Measurements from ENCODE around the gene NIN. TPM values are rescaled to one million over a fixed set of nuclear protein-coding genes. Genes with fewer than 3 reads are reported as not detected.

Gene NIN
- total RNA-seq, 4 donors from 2014 or later = 30.2 to 43.1 (median 38.6) TPM

DNA sequence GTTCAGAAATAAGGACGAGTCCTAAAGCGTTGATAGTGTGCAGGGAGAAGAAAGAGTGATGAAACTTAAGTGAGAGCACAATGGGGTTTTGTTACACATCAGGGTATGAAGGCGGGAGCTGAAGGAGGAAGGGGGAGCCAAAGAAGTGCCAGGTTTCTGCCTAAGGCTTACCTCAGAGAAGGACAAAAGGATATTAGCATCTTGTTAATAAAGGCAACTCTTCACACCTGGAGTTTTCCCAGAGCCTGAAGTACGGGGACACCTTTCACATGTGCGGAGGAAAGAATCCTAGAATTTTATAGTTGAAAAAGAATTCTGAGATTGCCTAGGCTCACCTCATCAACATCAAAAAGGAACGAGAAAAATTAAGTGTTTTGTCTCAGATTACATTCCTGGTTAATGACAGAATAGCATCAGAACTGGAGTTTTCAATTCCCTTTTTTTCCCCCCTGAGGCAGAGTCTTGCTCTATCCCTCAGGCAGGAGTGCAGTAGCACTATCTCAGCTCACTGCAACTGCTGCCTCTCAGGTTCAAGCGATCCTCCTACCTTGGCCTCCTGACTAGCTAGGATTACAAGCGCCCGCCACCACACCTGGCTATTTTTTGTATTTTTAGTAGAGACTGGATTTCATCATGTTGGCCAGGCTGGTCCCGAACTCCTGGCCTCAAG is 160.6 kb downstream of the NIN start:
- peaks cover 0 to 20% (median 0%) of the 10 kb centered on the region in 3 donors for H3K4me1 ChIP-seq
- H3K27me3 ChIP-seq = no peaks in the 10 kb centered on the region
- no peak overlapping the region for H3K27ac ChIP-seq
- 81 to 83% methylated on average over 7 of the region's 10 CpGs for WGBS, 2 donors (ENCODE audit: low coverage in 1 of 2)
- no peak for ATAC-seq
- no peaks in the 10 kb centered on the region for H3K9me3 ChIP-seq
- no peak for TF ChIP-seq POLR2AphosphoS5 (IDR thresholded peaks at IDR 0.05)
- TF ChIP-seq EP300 (IDR thresholded peaks at IDR 0.05) = no peak
- no peak for TF ChIP-seq POLR2A (IDR thresholded peaks at IDR 0.05)
- TF ChIP-seq, protein P1, sequence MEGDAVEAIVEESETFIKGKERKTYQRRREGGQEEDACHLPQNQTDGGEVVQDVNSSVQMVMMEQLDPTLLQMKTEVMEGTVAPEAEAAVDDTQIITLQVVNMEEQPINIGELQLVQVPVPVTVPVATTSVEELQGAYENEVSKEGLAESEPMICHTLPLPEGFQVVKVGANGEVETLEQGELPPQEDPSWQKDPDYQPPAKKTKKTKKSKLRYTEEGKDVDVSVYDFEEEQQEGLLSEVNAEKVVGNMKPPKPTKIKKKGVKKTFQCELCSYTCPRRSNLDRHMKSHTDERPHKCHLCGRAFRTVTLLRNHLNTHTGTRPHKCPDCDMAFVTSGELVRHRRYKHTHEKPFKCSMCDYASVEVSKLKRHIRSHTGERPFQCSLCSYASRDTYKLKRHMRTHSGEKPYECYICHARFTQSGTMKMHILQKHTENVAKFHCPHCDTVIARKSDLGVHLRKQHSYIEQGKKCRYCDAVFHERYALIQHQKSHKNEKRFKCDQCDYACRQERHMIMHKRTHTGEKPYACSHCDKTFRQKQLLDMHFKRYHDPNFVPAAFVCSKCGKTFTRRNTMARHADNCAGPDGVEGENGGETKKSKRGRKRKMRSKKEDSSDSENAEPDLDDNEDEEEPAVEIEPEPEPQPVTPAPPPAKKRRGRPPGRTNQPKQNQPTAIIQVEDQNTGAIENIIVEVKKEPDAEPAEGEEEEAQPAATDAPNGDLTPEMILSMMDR (IDR thresholded peaks at IDR 0.05) = no peak
- no peak overlapping the region for H3K4me3 ChIP-seq
- H3K36me3 ChIP-seq = no peaks in the 10 kb centered on the region

Small RNA genes within 50 kb of the gene (small RNA-seq; reads per million reads assigned to genes)
- gene RF00593 = 0 reads per million in 4 donors

Other genes with a start within 250 kb of the NIN start
- gene SAV1, start 162.9 kb downstream of the NIN start, total RNA-seq = 10 to 100 TPM; 34.8 to 48.7 (median 42.5) TPM
- gene ABHD12B, start 40.9 kb upstream of the NIN start, total RNA-seq = not detected
- 10 to 100 TPM; 18.5 to 39.7 (median 27.4) TPM for gene PYGL, start 113.3 kb upstream of the NIN start, total RNA-seq